Neural crest cell (in vitro differentiated cells): ENCODE results near the gene GGNBP2. TPM values are rescaled to one million over a fixed set of nuclear protein-coding genes. Genes with fewer than 3 reads are reported as not detected.
"Not testable (repeated sequence)": the region's sequence is repeated elsewhere in the genome, so short reads cannot be mapped to it uniquely, and the experiment has no call there.

Experiments used
- DNase-seq: peaks from one replicate; pipeline ENCODE4 v3.0.0; 2021; ENCODE audit warnings: low read depth, mixed read lengths, low spot score
- H3K27ac Mint-ChIP-seq: one replicate; pipeline ENCODE4 v1.8.0; 2021; ENCODE audit warnings: mild to moderate bottlenecking, mixed read lengths; ENCODE audit not compliant: unreplicated experiment
- H3K27me3 Mint-ChIP-seq: 2 replicates; pipeline ENCODE4 v1.8.0; 2021; ENCODE audit warnings: low read depth, mild to moderate bottlenecking, mixed read lengths
- H3K36me3 Mint-ChIP-seq: 2 replicates; pipeline ENCODE4 v1.8.0; 2021; ENCODE audit warnings: low read depth, mild to moderate bottlenecking, mixed read lengths
- H3K4me1 Mint-ChIP-seq: 2 replicates; pipeline ENCODE4 v1.8.0; 2021; ENCODE audit warnings: mixed read lengths
- H3K4me3 Mint-ChIP-seq: one replicate; pipeline ENCODE4 v1.8.0; 2021; ENCODE audit warnings: mild to moderate bottlenecking, mixed read lengths
- H3K9me3 Mint-ChIP-seq: 2 replicates; pipeline ENCODE4 v1.8.0; 2021; ENCODE audit warnings: mixed read lengths
- total RNA-seq: library from RNA; stranded (reverse); gene quantifications from 2 replicates; pipeline ENCODE4 v1.2.1, GENCODE V29; 2021
- TF ChIP-seq, protein P1 (sequence below): fragments of 200-600 bp; sonication (generic); conservative IDR thresholded peaks from 2 replicates; pipeline ENCODE4 v1.5.0; 2021; ENCODE audit warnings: antibody characterized with exemption, mild to moderate bottlenecking

GGNBP2 gene
- total RNA-seq, 1 donor from 2014 or later = 71.8 TPM

DNA sequence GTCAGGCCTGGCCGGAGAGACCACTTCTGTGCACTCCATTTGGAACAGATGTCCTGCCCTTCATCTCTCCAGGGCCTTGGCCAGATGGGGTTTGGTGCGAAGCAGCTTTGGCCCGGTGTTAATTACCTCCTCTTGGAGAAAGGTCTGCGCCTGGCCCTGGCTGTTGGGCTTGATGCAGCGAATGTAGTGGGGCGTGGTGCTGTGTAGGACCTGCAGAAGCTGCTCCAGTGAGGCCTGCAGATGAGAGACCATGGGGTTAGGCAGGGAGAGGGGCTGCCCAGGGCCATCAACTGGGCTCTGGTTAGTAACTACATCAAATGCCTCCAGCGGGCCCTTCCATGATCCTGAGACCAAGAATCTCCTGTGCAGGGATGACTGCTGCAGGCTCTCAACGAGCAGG lies 39.5 kb upstream of the GGNBP2 start:
- no peak for DNase-seq
- Mint-ChIP-seq H3K4me1 (peaks cover 15% of the 10 kb centered on the region), H3K36me3 (peaks cover 11% of the 10 kb centered on the region), H3K9me3 (no peaks in the 10 kb centered on the region), H3K4me3 (no peak overlapping the region), H3K27ac (no peak overlapping the region), H3K27me3 (no peaks in the 10 kb centered on the region)
- TF ChIP-seq, protein P1, sequence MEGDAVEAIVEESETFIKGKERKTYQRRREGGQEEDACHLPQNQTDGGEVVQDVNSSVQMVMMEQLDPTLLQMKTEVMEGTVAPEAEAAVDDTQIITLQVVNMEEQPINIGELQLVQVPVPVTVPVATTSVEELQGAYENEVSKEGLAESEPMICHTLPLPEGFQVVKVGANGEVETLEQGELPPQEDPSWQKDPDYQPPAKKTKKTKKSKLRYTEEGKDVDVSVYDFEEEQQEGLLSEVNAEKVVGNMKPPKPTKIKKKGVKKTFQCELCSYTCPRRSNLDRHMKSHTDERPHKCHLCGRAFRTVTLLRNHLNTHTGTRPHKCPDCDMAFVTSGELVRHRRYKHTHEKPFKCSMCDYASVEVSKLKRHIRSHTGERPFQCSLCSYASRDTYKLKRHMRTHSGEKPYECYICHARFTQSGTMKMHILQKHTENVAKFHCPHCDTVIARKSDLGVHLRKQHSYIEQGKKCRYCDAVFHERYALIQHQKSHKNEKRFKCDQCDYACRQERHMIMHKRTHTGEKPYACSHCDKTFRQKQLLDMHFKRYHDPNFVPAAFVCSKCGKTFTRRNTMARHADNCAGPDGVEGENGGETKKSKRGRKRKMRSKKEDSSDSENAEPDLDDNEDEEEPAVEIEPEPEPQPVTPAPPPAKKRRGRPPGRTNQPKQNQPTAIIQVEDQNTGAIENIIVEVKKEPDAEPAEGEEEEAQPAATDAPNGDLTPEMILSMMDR = no peak

DNA sequence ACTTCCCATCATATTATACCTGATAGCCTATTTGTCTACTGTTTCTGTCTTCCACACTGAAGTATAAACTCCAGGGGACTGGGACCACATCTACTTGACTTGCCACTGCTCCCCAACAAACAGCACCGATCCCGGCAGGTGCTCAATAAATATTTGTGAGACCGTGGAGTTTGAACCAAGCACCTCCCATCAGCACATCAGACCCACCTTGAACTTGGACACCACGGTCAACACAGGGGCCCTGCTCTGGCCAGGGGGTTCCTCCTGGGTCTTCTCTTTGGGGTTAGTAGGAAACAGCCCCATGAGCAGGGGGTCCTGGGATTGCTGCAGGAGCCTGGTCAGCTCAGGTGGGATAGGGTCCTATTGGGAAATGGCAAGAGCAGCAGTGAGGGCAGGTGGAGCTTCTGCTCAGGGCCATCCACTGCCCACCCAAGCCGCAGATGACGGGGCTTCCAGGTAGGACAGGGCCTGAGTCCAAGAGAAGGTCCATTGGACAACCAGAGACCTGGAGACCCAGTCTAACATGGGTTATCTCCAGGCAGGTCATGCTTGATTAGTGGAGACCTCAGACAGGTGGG lies 38.4 kb upstream of the GGNBP2 start:
- Mint-ChIP-seq H3K4me3 (no peak overlapping the region), H3K27me3 (no peaks in the 10 kb centered on the region), H3K36me3 (peaks cover 11% of the 10 kb centered on the region), H3K9me3 (no peaks in the 10 kb centered on the region), H3K4me1 (peaks cover 15% of the 10 kb centered on the region), H3K27ac (no peak overlapping the region)
- DNase-seq = no peak
- TF ChIP-seq, protein P1 = no peak

DNA sequence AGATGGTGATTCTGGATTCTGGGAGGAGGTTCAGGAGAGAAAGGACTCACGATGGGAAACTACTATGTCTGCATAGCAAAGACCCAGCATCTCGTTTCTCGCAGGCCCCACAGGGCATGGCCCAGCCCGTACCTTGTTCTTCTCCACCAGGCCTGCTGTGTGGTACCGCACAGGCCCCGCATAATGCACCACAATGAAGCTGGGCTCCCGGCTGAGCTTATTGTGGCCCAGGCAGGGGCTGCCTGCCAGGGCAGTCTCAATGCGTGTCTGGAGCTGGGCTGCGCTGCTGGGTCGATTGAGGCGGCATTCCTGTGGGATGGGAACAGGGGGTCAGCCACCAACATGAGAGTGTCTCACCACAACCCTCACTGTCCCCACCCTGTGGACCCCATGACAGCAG lies 37.9 kb upstream of the GGNBP2 start:
- H3K4me3 Mint-ChIP-seq = no peak overlapping the region
- no peaks in the 10 kb centered on the region for H3K9me3 Mint-ChIP-seq
- peaks cover 11% of the 10 kb centered on the region for H3K36me3 Mint-ChIP-seq
- H3K27ac Mint-ChIP-seq = no peak overlapping the region
- no peaks in the 10 kb centered on the region for H3K27me3 Mint-ChIP-seq
- no peak for DNase-seq
- TF ChIP-seq, protein P1 = no peak
- peaks cover 15% of the 10 kb centered on the region for H3K4me1 Mint-ChIP-seq

DNA sequence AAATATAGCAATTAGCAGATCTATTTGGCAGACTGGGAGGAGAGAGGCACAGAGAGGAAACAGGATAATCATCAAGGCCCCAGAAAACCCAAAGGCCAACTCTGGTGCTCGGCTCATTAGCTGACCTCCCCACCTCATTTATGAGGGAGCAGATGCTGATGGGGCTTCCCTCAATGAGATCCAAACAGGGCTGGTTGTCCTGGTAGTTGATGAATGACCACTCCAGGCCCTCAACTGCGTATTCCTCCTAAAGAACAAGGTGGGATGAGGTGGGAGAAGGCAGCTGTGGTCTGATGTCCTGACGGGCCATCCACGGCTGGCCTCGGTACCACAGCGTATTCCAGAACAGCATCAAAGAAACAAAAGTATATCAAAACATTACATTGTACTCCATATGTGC lies 37.5 kb upstream of the GGNBP2 start:
- TF ChIP-seq, protein P1 = no peak
- Mint-ChIP-seq H3K4me3 (no peak overlapping the region), H3K27me3 (no peaks in the 10 kb centered on the region), H3K9me3 (no peaks in the 10 kb centered on the region), H3K27ac (no peak overlapping the region), H3K36me3 (peaks cover 10% of the 10 kb centered on the region), H3K4me1 (peaks cover 13% of the 10 kb centered on the region)
- DNase-seq = no peak

DNA sequence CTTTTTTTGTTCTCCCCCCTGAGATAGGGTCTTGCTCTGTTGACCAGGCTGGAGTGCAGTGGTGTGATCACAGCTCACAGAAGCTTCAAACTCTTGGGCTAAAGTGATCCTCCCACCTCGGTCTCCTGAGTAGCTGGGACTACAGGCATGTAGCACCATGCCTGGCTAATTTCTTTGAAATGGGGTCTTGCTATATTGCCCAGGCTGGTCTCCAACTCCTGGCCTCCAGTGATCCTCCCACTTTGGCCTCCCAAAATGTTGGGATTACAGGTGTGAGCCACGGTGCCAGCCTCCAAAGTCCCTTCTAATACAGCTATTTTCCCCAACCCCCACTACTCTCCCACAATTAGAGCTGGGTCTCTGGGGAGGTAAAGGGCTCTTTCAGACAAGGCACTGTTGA lies 36.3 kb upstream of the GGNBP2 start:
- peak overlapping the region; percentile 23 for H3K4me3 Mint-ChIP-seq
- not testable (repeated sequence) for H3K27ac Mint-ChIP-seq, H3K27me3 Mint-ChIP-seq, H3K9me3 Mint-ChIP-seq, H3K4me1 Mint-ChIP-seq, DNase-seq, H3K36me3 Mint-ChIP-seq

DNA sequence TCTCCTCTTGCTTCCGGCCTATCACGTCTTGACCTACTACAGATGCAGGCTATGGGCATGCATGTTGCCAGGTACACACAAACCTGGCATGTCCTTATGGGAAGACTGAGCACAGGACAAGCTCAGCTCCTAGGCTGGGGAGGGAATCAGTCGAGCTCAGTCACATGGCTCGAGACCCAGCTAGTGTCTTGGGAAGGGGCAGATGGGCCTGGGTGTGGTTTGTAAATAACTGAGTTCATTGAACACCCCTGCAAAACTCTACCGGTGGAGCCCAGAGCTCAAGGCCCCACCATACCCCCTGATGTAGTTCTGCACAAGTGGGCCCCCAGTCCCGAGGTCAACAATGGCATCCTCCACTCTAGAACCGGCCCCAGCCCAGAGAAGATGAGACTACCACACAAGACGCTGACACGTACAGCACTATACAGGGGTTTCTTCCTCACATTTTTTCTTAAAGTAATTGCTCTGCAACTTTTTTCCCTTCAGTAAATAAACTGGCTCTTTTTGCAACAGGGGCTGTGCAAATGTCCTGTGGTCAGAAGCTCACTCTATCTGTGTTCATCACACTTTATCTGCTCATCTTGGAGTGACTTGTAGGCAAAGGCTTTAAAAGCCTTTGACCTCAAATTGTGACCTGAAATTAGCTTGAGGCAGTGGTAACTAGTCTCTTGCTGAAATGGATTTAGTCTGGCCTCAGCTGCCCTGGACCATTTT lies 35.3 kb upstream of the GGNBP2 start:
- Mint-ChIP-seq H3K4me1 (no peaks in the 10 kb centered on the region), H3K27ac (no peak overlapping the region), H3K27me3 (no peaks in the 10 kb centered on the region), H3K9me3 (no peaks in the 10 kb centered on the region), H3K36me3 (peaks cover 2% of the 10 kb centered on the region), H3K4me3 (no peak overlapping the region)
- DNase-seq = no peak
- TF ChIP-seq, protein P1 = no peak
